ENCODE results near the gene IFNL4.

The IFNL4 gene

GRCh38 chr19:39264306-39265290 lies 15.9 kb upstream of the IFNL4 start:
- no peak for FAIRE-seq
- no peak for DNase-seq (ENCODE audit: insufficient read length, low spot score)
- TF ChIP-seq CTCF (IDR thresholded peaks at IDR 0.05; ENCODE audit: insufficient read depth, missing control alignments) = no peak

GRCh38 chr19:39263912-39264305 lies 15.3 kb upstream of the IFNL4 start:
- FAIRE-seq = no peak
- TF ChIP-seq CTCF (IDR thresholded peaks at IDR 0.05; ENCODE audit: insufficient read depth, missing control alignments) = no peak
- DNase-seq (ENCODE audit: insufficient read length, low spot score) = no peak

GRCh38 chr19:39262496-39262895 lies 13.8 kb upstream of the IFNL4 start:
- DNase-seq (ENCODE audit: insufficient read length, low spot score) = no peak
- TF ChIP-seq CTCF (IDR thresholded peaks at IDR 0.05; ENCODE audit: insufficient read depth, missing control alignments) = no peak
- no peak for FAIRE-seq

- DNase-seq (ENCODE audit: insufficient read length, low spot score) (no peak), FAIRE-seq (no peak)
- no peak for TF ChIP-seq CTCF (IDR thresholded peaks at IDR 0.05; ENCODE audit: insufficient read depth, missing control alignments)
These were observed 13.0 kb upstream of the IFNL4 start for GRCh38 chr19:39261704-39262103.

- no peak for DNase-seq (ENCODE audit: insufficient read length, low spot score)
- no peak for TF ChIP-seq CTCF (IDR thresholded peaks at IDR 0.05; ENCODE audit: insufficient read depth, missing control alignments)
- FAIRE-seq = no peak
These were observed 8.6 kb upstream of the IFNL4 start for GRCh38 chr19:39257227-39257626.

GRCh38 chr19:39254531-39255345 lies 6.1 kb upstream of the IFNL4 start:
- no peak for TF ChIP-seq CTCF (IDR thresholded peaks at IDR 0.05; ENCODE audit: insufficient read depth, missing control alignments)
- no peak for FAIRE-seq
- DNase-seq (ENCODE audit: insufficient read length, low spot score) = no peak
